Esophagus (tissue), 2 donors: ENCODE results near the gene TSC22D4. TPM values are rescaled to one million over a fixed set of nuclear protein-coding genes. Genes with fewer than 3 reads are reported as not detected.
"Not testable (repeated sequence)": the region's sequence is repeated elsewhere in the genome, so short reads cannot be mapped to it uniquely, and the experiment has no call there.

Source experiments
- H3K27ac ChIP-seq, 2 donors: one replicate each; pipeline ENCODE4 v1.5.1; 2013; ENCODE audit warnings: low read depth in 2 of 2, mild to moderate bottlenecking in 2 of 2, inconsistent platforms in 1 of 2, low read length in 1 of 2, moderate library complexity in 1 of 2
- H3K27me3 ChIP-seq, 2 donors: one replicate each; pipeline ENCODE4 v1.6.1; 2013; ENCODE audit warnings: low read length in 2 of 2, control low read depth in 1 of 2, mild to moderate bottlenecking in 1 of 2; ENCODE audit not compliant: insufficient read depth in 2 of 2, control insufficient read depth in 1 of 2
- H3K36me3 ChIP-seq, 2 donors: one replicate each; pipeline ENCODE4 v1.6.1; 2013; ENCODE audit warnings: low read length in 1 of 2; ENCODE audit not compliant: control insufficient read depth in 2 of 2, insufficient read depth in 2 of 2
- H3K4me1 ChIP-seq, 2 donors: one replicate each; pipeline ENCODE4 v1.6.1; 2013; ENCODE audit warnings: low read length in 1 of 2; ENCODE audit not compliant: control insufficient read depth in 2 of 2, insufficient read depth in 2 of 2
- H3K4me3 ChIP-seq, 2 donors: one replicate each; pipeline ENCODE4 v1.5.1; 2013; ENCODE audit warnings: low read length in 2 of 2, mild to moderate bottlenecking in 2 of 2, low read depth in 1 of 2, moderate library complexity in 1 of 2
- H3K9me3 ChIP-seq, 2 donors: one replicate each; pipeline ENCODE4 v1.6.1; 2013; ENCODE audit warnings: mild to moderate bottlenecking in 2 of 2, low read depth in 1 of 2, low read length in 1 of 2, moderate library complexity in 1 of 2; ENCODE audit not compliant: control insufficient read depth in 2 of 2, insufficient read depth in 1 of 2
- WGBS, 2 donors: extraction: QIAGEN DNeasy Blood & Tissue Kit; methylation state at CpG; one replicate each; pipeline ENCODE4 v1.1.7; 2013; 5-methylcytosine and 5-hydroxymethylcytosine counted together
- polyA plus RNA-seq, 2 donors: library from polyadenylated mRNA; stranded (reverse); fragments of 200-250 nt; gene quantifications; one replicate each; pipeline ENCODE4 v1.2.3, GENCODE V29; 2013
- donor health status: healthy with polysubstance abuse.
- donor health status: Bipolar disorder and iron deficiency.

Gene TSC22D4
- polyA plus RNA-seq, 2 donors: 40.0 to 60.0 TPM

DNA sequence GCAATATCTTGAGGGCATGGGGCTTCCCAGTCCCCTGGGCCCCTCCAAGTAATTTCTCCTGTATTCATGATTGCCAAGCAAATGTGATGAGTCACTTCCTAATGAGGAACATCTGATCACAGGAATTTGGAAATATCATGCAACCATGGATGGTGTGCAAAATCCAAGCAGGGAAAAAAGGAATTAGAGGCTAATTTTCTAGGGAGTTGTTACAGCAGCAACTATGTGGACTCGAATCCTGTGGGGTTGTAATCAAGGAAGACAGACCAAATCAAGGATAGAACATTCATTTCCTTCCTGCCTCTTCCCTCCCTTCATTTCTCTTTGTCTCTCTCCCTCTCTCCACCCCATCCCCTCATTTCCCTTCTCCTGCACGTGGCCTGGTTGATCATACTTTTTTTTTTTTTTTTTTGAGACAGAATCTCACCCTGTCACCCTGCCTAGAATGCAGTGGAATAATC lies 36.1 kb upstream of the TSC22D4 start:
- H3K4me1 ChIP-seq: peaks cover 0 to 1% of the 10 kb centered on the region in 2 donors
- no peaks in the 10 kb centered on the region for H3K36me3 ChIP-seq
- no peaks in the 10 kb centered on the region for H3K27me3 ChIP-seq
- no peak overlapping the region for H3K4me3 ChIP-seq
- H3K9me3 ChIP-seq: no peaks in the 10 kb centered on the region
- no peak overlapping the region for H3K27ac ChIP-seq
- WGBS, 2 donors: 4 to 20% methylated on average over 2 of the region's 2 CpGs

DNA sequence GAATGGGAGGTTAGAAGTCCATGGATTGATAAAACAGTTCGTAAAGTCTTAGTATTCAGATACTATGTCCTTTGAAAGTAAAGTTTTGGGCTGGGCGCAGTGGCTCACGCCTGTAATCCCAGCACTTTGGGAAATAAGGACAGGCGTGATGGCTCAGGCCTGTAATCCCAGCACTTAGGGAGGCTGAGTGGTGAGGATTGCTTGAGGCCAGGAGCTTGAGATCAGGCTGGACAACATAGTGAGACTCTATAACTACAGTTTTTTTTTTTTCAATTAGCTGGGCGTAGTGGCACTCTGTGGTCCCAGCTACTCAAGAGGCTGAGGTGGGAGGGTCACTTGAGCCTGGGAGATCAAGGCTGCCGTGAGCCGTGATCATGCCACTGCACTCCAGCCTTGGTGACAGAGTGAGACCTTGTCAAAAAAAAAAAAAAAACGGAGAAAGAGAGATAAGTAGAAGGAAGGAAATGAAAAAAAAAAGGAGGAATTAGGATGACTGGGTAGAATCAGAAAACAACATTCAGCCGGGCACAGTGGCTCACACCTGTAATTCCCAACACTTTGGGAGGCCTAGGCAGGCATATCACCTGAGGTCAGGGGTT lies 34.3 kb upstream of the TSC22D4 start:
- no peaks in the 10 kb centered on the region for H3K36me3 ChIP-seq
- 82 to 88% methylated on average over 9 of the region's 9 CpGs for WGBS, 2 donors

DNA sequence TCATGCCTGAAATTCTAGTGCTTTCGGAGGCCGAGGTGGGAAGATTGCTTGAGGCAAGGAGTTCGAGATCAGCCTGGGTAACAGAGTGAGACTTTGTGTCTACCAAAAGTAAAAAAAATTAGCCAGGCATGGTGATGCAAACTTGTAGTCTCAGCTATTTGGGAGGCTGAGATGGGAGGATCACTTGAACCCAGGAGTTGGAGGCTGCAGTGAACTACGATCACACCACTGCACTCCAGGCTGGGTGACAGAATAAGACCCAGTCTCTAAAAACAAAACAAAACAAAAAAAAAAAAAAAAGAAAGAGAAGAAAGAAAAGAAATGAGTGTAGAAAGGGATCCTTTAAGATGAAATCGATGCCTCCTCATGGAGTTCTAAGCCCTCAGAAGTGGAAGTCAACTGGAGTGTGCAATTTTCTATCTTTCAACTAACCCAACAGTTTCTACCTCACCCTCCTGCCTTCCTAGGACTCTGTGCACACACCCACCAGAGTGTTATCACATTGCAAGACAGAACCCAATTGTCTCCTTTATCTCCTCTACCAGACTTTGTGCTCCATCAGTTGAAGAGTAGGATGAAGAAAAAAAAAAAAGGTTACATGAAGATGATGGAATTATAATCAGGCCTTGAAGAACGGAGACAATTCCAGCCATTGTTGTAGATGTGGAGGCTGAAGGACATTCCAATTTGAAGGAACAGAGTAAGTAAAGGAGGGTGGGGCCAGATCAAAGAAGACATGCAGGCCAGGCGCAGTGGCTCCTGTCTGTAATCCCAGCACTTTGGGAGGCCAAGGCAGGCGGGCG lies 31.6 kb upstream of the TSC22D4 start:
- WGBS, 2 donors: 82 to 91% methylated on average over 9 of the region's 9 CpGs
- H3K27ac ChIP-seq: no peak overlapping the region
- H3K27me3 ChIP-seq: no peaks in the 10 kb centered on the region
- no peaks in the 10 kb centered on the region for H3K4me1 ChIP-seq
- H3K4me3 ChIP-seq: no peak overlapping the region
- no peaks in the 10 kb centered on the region for H3K9me3 ChIP-seq
- no peaks in the 10 kb centered on the region for H3K36me3 ChIP-seq

More for the DNA sequence above, 34.3 kb upstream of the TSC22D4 start:
- Histone ChIP-seq H3K4me3 (no peak overlapping the region), H3K27ac (no peak overlapping the region), H3K4me1 (peaks cover 0 to 1% of the 10 kb centered on the region in 2 donors), H3K27me3 (no peaks in the 10 kb centered on the region), H3K9me3 (no peaks in the 10 kb centered on the region)

- Histone ChIP-seq H3K4me3 (no peak overlapping the region), H3K27me3 (no peaks in the 10 kb centered on the region), H3K36me3 (no peaks in the 10 kb centered on the region), H3K4me1 (no peaks in the 10 kb centered on the region), H3K9me3 (no peaks in the 10 kb centered on the region), H3K27ac (peak overlapping the region in 1 of 2 donors; percentile 61)
- 33 to 45% methylated on average over 15 of the region's 15 CpGs for WGBS, 2 donors
Observed at GRCh38 chr7:100509231-100509630, 30.2 kb upstream of the TSC22D4 start.

GRCh38 chr7:100506356-100506923 lies 27.4 kb upstream of the TSC22D4 start:
- Histone ChIP-seq H3K9me3 (no peaks in the 10 kb centered on the region), H3K4me1 (no peaks in the 10 kb centered on the region), H3K27me3 (no peaks in the 10 kb centered on the region), H3K4me3 (no peak overlapping the region), H3K36me3 (no peaks in the 10 kb centered on the region), H3K27ac (no peak overlapping the region)
- 67 to 68% methylated on average over 8 of the region's 8 CpGs for WGBS, 2 donors

DNA sequence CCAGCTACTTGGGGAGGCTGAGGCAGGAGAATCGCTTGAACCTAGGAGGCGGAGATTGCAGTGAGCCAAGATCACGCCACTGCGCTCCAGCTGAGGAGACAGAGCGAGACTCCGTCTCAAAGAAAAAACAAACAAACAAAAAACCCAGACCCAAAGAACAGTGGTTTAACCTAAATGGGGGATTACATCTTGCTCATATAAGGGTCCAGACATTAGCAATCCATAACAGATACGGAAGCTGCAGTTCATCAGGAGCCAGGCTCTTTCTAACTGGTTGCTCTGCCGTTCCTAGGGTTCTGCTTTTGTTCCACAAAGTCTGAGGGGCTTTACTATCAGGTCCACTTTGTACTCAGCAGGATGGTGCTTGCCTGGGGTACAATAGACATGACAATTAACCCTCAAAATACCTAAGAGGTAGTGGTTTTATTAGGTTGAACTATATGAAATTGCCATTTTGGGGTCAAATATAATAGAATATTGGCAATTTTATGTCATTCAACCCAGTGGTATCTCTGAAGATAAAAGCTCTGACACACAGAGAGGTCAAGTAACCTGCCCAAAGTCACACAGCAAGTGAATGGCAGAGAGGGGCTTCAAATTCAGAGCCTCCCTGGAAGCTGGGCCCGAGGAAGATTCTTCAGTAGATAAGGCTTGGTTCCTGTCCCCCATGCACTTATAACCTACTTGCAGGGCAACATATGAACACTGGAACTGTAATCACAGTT lies 26.0 kb upstream of the TSC22D4 start:
- Histone ChIP-seq H3K27me3 (no peaks in the 10 kb centered on the region), H3K27ac (no peak overlapping the region), H3K9me3 (no peaks in the 10 kb centered on the region), H3K4me1 (no peaks in the 10 kb centered on the region), H3K36me3 (no peaks in the 10 kb centered on the region), H3K4me3 (no peak overlapping the region)
- 91 to 98% methylated on average over 9 of the region's 9 CpGs for WGBS, 2 donors

DNA sequence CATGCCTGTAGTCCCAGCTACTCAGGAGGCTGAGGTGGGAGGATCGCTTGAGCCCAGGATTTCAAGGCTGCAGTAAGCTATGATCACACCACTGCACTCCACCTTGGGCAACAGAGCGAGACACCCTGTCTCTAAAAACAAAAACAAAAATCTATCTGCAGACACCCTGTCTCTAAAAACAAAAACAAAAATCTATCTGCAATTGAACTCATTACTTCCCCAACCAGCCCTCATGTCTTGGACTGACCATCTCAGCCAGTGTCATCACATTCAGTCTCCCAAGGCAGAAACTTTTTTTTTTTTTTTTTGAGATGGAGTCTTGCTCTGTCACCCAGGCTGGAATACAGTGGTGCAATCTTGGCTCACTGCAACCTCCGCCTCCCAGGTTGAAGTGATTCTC lies 25.0 kb upstream of the TSC22D4 start:
- not testable (repeated sequence) for H3K36me3 ChIP-seq, H3K27me3 ChIP-seq, H3K4me1 ChIP-seq, H3K9me3 ChIP-seq, H3K27ac ChIP-seq, H3K4me3 ChIP-seq
- WGBS, 2 donors: 93 to 94% methylated on average over 3 of the region's 3 CpGs

GRCh38 chr7:100500743-100501142 lies 21.7 kb upstream of the TSC22D4 start:
- not testable (repeated sequence) for H3K4me3 ChIP-seq, H3K4me1 ChIP-seq, H3K27ac ChIP-seq, H3K36me3 ChIP-seq, H3K27me3 ChIP-seq, H3K9me3 ChIP-seq
- WGBS, 2 donors: 86 to 89% methylated on average over 2 of the region's 2 CpGs

GRCh38 chr7:100496509-100496908 lies 17.5 kb upstream of the TSC22D4 start:
- H3K4me1 ChIP-seq: peaks cover 0 to 2% of the 10 kb centered on the region in 2 donors
- H3K27me3 ChIP-seq: no peaks in the 10 kb centered on the region
- WGBS, 2 donors: 84 to 85% methylated on average over 6 of the region's 6 CpGs
- no peak overlapping the region for H3K4me3 ChIP-seq
- H3K36me3 ChIP-seq: no peaks in the 10 kb centered on the region
- H3K9me3 ChIP-seq: no peaks in the 10 kb centered on the region
- H3K27ac ChIP-seq: no peak overlapping the region
